GM21825 (cell line): ENCODE data around the gene DDRGK1.
"Not testable (repeated sequence)": the region's sequence is repeated elsewhere in the genome, so short reads cannot be mapped to it uniquely, and the experiment has no call there.

ENCODE experiments used
- ATAC-seq: cut with Tn5 transposase; IDR thresholded peaks from one replicate; pipeline ENCODE4 v1.9.1; 2021; ENCODE audit warnings: mild to moderate bottlenecking, moderate library complexity; ENCODE audit not compliant: unreplicated experiment

Gene DDRGK1

DNA sequence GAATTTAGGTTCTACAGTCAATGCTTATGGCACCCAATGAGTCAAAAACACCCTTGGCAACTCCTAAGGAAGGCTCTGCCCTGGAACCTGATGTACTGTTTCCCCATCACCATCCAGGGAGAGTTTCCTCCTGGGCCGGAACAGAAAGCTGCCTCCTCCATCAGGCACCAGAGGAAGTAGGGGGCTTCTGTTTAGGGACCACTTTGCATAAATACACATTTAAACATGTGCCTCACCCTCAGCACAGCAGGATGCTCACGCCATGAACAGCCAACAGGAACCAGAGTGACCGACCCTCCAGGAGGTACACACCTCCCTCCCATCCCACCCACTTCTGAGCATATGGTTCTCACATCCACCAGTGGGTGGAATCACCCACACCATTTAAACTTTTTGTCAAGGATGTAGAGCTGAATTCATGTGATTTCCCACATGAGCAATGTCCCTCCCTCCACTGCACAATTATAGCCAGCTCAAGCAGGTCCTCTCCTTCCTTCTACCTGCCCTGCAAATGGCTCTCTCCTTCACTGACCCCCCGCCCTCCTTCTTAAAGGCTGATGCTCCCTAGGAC lies 14.8 kb downstream of the DDRGK1 start:
- no peak for ATAC-seq

- no peak for ATAC-seq
Measured at GRCh38 chr20:3188823-3189413, 15.6 kb downstream of the DDRGK1 start.

- ATAC-seq: not testable (repeated sequence)
Measured at GRCh38 chr20:3187861-3188260, 16.6 kb downstream of the DDRGK1 start.

- no peak for ATAC-seq
Measured at GRCh38 chr20:3183896-3184612, 20.4 kb downstream of the DDRGK1 start.

GRCh38 chr20:3182429-3182828 lies 22.1 kb downstream of the DDRGK1 start:
- ATAC-seq: not testable (repeated sequence)

GRCh38 chr20:3181270-3181669 lies 23.2 kb downstream of the DDRGK1 start:
- ATAC-seq: no peak

- ATAC-seq: no peak
Measured at GRCh38 chr20:3180319-3180718, 24.2 kb downstream of the DDRGK1 start.

GRCh38 chr20:3177746-3178485 lies 26.6 kb downstream of the DDRGK1 start:
- no peak for ATAC-seq

DNA sequence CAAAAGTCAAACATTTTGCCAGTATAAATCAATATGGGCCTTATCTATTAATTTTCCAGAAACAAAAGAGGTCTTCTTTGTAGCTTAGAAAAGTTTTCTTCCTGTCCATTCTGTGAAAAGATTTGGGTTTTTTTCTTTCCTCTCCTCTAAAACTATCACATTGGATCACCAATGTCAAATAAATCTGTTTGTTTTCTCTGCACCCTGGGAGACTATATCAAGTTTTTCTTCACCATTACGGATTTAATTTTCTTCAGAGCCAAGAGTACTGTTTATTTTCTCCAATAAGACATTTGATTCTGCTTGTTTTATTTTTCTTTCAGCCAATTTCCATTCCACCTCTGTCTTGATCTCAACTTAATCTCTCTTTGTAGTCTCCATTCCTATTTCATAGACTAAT lies 29.2 kb downstream of the DDRGK1 start:
- no peak for ATAC-seq

DNA sequence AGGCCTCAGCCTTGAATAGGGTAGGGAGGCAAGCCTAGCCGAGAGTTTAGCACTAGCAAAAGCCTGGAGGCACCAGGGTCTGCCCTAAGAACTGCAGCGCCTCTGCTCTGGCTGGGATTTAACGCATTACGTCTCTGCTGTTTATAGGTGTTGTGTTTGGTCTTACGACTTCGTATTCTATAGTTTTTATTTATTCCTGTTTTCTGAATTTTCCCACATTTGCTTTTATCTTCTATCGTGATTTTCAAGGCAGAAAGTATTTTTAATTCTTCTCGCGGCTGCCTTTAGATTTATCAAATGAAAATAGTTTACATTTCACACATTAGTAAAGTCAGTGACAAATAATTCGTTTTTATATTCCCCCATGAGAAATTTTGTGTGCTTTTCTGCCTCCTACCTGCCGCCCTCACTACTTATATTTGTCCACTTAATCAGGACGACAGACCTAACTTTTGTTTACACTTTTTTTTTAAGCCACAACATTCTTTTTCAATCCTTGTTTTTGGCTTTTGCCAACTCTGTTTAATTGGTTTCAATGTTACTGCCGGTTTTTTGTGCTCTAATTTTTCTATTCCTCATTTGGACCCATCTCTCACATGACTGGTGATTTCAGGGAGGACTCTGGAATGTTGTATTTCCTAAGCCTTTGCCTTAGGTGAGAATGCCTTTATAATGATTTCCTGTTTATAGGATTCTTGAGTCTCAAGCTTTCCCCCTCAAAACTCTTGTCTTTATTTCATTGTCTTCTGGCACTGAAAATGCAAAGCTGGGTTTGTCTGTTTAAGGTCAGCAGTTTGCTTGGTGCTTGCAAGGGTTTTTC lies 29.8 kb downstream of the DDRGK1 start:
- no peak for ATAC-seq

DNA sequence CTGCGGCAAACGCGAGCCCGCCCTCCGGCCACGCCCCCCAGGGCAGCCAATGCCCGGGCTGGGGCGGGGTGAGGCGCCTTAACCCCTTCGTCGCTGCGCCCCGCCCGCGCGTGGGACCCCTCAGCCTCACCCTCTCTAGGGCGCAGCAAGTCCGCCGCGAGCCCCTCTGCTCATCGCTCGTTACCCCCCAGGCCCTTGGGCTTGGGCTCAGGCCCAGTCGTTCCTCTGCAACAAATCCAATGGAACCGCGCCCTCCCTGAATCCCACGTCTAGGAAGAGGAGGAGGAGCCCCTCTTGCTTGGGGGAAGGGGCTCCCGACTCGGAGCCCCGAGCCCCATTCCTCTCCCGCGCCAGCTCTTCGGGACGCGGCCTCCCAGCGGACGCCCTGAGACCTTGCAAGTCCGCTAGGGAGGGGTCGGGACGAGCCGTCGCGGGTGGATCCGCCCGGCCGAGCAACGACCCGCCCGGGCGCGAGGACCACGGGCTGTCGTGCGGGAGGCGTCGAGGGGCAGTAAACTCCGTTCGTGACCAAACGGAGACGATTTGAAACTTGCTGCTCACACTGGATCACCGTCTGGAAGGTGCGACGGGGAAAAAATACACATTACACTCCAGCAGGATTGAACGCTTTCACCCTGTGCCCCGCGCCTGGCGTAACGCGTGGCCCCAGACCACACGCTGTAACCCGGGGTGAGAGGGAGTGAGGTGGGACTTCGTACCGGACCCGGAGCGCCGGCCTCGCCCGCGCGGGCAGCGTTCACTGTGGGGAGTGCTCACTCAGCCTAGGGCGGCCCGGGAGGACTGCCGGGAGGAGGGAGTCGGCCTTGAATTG lies 30.7 kb downstream of the DDRGK1 start:
- peak; percentile 23 for ATAC-seq

- peak; percentile 88 for ATAC-seq
Measured at GRCh38 chr20:3172933-3173609, 31.4 kb downstream of the DDRGK1 start, which contains the start of gene LZTS3. TSS of gene LZTS3 (minus strand) at chr20:3173549. CDS start at chr20:3167163, 6,386 bp downstream.

DNA sequence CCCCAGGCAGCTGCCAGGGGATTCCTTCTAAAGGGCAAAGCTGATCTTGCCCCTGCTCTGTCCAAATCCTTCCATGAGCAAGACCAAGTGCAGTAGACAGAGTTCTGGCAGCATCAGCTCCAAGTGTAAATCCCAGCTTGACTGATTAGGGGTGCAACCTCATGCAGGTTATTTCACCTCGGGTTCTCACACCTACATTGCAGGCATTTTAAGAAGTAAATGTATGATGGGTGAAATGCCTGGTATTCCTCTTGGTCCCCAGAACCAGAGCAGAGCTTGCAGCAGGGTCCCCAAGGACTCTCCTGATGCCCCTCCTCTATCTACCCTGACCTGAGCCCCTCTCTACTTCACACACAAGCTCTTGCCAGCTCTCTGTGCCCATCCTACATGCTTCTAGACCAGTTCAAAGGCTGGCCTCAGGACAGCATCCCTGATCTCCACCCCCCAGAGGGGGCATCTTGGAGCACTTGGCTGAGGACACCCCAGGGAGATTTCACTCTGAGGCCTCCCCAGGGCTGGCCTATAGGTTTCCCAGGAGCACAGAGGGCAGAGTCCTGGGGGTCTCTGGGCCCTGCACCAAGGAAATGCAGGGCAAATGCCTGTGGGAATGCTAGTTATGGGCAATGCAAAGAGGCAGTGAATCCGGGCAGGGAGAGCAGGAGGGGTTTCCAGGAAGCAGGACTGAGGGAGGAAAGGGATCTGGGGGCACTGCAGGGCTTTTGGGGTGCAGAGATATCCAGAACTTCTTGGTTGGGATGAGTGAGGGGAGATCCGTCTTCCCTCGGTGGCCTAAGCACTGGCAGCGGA lies 32.2 kb downstream of the DDRGK1 start:
- no peak for ATAC-seq

- no peak for ATAC-seq
Measured at GRCh38 chr20:3171391-3172125, 32.9 kb downstream of the DDRGK1 start.

DNA sequence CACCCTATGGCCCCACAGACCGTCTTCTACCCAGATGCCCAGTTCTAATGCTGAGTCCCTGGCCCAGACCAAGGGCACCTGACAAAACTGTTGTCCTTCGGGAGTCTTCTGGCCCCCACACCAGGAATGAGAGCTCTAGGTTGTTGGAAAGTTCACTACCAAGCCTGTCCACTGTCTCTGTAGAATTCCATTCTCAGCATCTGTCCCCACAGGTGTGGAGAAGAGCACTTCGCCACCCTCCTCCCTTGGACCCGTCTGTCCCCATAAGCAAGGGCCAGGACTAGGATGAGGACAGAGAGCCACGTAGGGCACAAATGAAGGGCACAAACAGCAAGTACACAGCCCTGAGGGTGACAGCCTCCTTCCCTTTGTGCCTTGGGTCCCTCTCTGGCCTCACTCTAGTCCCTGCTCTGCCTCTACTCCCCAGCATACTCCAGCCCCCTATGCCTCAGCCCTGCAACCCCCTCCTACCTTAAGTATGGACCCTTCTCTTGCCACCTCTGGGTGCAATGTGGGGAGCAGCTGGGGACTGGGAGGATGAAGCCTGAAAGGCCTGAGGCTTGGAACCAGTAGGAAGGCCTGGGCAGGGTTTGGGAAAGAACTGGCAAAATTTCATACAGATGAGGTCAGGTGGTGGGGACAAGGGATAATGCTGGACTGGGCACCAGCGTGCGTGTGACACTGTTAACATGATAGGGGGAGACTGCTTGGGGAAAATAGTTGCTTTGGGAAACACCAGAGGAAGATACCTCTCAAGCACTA lies 35.5 kb downstream of the DDRGK1 start:
- no peak for ATAC-seq

DNA sequence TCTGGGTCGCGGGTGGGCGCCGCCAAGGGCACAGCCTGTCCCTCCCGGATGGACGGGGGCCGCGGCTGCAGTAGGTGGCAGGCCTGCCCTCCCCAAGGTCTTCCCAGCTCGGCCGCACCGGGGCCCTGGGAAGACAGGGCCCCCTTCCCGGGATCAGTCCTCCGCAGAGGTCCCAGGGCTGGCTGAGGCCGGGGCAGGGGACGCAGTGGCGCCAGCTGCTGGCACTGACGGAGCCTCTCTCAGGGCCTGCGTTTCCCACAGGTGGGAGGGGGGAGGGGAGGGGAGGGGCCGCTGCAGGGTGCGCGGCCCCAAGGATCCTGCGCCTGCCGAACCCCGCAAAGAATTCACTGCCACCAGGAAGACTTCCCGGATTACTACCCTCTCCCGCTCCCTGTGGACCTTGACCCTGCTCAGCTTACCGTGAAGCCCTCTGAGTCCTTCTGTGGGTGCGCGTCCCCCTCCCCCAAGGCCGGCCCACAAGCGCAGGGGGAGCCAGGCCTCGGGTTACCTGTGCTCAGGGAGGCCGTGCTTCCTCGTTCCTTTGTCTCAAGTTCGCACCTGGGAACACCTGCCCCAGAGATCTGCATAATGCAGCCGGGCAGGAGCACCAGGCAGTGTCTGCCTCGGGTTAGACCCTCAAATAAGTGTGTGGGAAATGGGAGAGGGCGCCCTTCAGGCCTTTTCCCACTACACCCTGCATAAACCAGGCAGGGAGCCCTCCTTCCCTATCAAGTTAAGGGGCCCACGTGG lies 36.2 kb downstream of the DDRGK1 start:
- no peak for ATAC-seq
